Ovary (tissue), 9 donors: Measurements from ENCODE around the gene SYTL3. TPM values are rescaled to one million over a fixed set of nuclear protein-coding genes. Genes with fewer than 3 reads are reported as not detected.

Experiments used
- DNase-seq, 5 donors: peaks; one replicate each; pipeline ENCODE4 v3.0.0-alpha.2; 2019 to 2020
- H3K27ac ChIP-seq, 2 donors: fragments of 200-600 bp; one replicate each; pipeline versions ENCODE4 v1.5.1 to v1.8.0; 2019 to 2022
- H3K27me3 ChIP-seq: fragments of 200-600 bp; one replicate; pipeline ENCODE4 v1.8.0; 2022
- H3K36me3 ChIP-seq: fragments of 200-600 bp; sonication (generic); one replicate; pipeline ENCODE4 v1.5.1; 2019
- H3K4me1 ChIP-seq: one replicate; pipeline ENCODE4 v1.8.1; 2013; ENCODE audit warnings: mild to moderate bottlenecking, moderate library complexity; ENCODE audit not compliant: insufficient read depth
- H3K4me3 ChIP-seq: fragments of 200-600 bp; sonication (generic); one replicate; pipeline ENCODE4 v1.5.1; 2017
- H3K9me3 ChIP-seq, 2 donors: fragments of 200-600 bp in 1 of 2; sonication (generic) in 1 of 2; one replicate each; pipeline versions ENCODE4 v1.5.1 to v1.8.1; 2013 to 2019; ENCODE audit warnings: mild to moderate bottlenecking in 1 of 2, moderate library complexity in 1 of 2
- CTCF ChIP-seq, 3 donors: fragments of 450-650 bp in 2 of 3; fragments of 200-600 bp in 1 of 3; IDR thresholded peaks; one replicate each; pipeline versions ENCODE4 v1.5.1 to v1.8.0; 2016 to 2022; ENCODE audit warnings: antibody characterized with exemption in 3 of 3, mild to moderate bottlenecking in 1 of 3
- EP300 ChIP-seq: sonication (generic); formaldehyde crosslinking; IDR thresholded peaks from one replicate; pipeline ENCODE4 v1.6.1; 2017; ENCODE audit warnings: antibody characterized with exemption
- POLR2A ChIP-seq: fragments of 450-650 bp; IDR thresholded peaks from one replicate; pipeline ENCODE4 v1.6.1; 2017; ENCODE audit warnings: antibody characterized with exemption, mild to moderate bottlenecking, moderate library complexity
- WGBS, 3 donors: extraction: QIAGEN DNeasy Blood & Tissue Kit in 1 of 3; methylation state at CpG; one replicate each; pipeline versions ENCODE4 v1.1.5 to v1.1.7; 2013 to 2017; 5-methylcytosine and 5-hydroxymethylcytosine counted together
- intact Hi-C, 4 donors: fragments of 100-400 bp; cut with DNase I; formaldehyde crosslinking; loops; one replicate each; pipeline versions ENCODE4 v1.11.0 to v1.15.1; 2022 to 2023
- polyA plus RNA-seq, 2 donors: library from polyadenylated mRNA; stranded (reverse); fragments of 200-250 nt in 1 of 2; fragments of 350-450 nt in 1 of 2; fragmentation: Illumina TruSeq in 1 of 2; extraction: RNeasy Lipid Tissue Mini Kit (QIAGEN cat#74804) in 1 of 2; gene quantifications; one replicate each; pipeline ENCODE4 v1.2.3, GENCODE V29; 2013 to 2014
- total RNA-seq, 7 donors: library from RNA; depleted of rRNA in 2 of 7; stranded (reverse); fragments of >200 nt in 2 of 7; fragmentation: NEBNext Ultra II Directional in 3 of 7; extraction: Animal tissue kit (Norgen Biotek cat#: 25700) in 3 of 7; gene quantifications; one replicate each; pipeline versions ENCODE4 v1.1.0 to v1.2.4, GENCODE V29; 2016 to 2023
- donor health status: DM: no; HTN: no; CAD: no; lungs with moderate emphysema.
- donor health status: DM: no; HTN: no; CAD: no.
- donor health status: Bipolar disorder and iron deficiency.
- donor health status: DM: yes; HTN: yes; CAD: no.
- donor health status: DM: no; HTN: no; CAD: no.
- donor health status: DM: yes; HTN: yes; CAD: no.

SYTL3 gene
- total and polyA plus RNA-seq, 9 donors: 1.7 to 7.8 (median 2.5) TPM

DNA sequence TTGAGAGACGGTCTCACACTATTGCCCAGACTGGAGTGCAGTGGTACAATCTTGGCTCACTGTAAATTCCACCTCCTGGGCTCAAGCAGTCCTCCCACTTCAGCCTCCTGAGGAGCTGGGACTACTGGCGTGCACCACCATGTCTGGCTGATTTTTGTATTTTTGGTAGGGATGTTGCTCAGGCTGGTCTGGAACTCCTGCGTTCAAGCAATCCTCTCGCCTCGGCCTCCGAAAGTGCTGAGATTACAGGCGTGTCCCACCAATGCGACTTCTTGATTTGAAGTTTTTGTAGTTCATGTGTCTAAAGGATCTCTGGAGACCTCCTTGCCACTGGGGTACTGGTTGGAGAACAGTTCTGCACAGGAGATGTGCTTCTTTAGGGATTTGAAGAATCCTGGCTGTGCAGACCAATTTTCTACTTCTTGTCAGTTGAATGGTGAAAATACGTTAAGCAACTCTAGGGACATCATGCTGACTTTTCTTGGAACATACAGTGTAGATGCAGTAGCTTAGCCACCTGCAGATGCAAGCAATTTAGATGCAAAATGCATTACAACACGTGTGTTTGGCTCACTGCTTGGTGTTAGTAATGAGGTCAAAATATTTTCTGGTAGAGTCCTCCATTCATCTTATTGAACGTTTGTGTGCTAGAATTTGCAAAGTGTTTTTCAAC lies 28.2 kb downstream of the SYTL3 start:
- Histone ChIP-seq H3K27ac (no peak overlapping the region), H3K36me3 (no peaks in the 10 kb centered on the region), H3K4me1 (no peaks in the 10 kb centered on the region), H3K27me3 (no peaks in the 10 kb centered on the region), H3K4me3 (no peak overlapping the region), H3K9me3 (no peaks in the 10 kb centered on the region)
- TF ChIP-seq CTCF (IDR thresholded peaks at IDR 0.05): no peak
- TF ChIP-seq EP300: no peak
- no peak for TF ChIP-seq POLR2A
- intact Hi-C loops: no loop called here
- 83 to 86% (median 84%) methylated on average over 11 of the region's 11 CpGs for WGBS, 3 donors
- no peak for DNase-seq

GRCh38 chr6:158680015-158680414 lies 30.2 kb downstream of the SYTL3 start:
- Histone ChIP-seq H3K4me3 (no peak overlapping the region), H3K36me3 (no peaks in the 10 kb centered on the region), H3K9me3 (no peaks in the 10 kb centered on the region), H3K27ac (no peak overlapping the region), H3K27me3 (no peaks in the 10 kb centered on the region), H3K4me1 (peaks cover 4% of the 10 kb centered on the region)
- TF ChIP-seq POLR2A: no peak
- TF ChIP-seq CTCF (IDR thresholded peaks at IDR 0.05): no peak
- TF ChIP-seq EP300: no peak
- WGBS, 3 donors: 97 to 99% (median 97%) methylated on average over 2 of the region's 2 CpGs
- no peak for DNase-seq
- intact Hi-C loops: loop anchor here in 1 of 4 donors (10.0 kb wide), 1 partner anchor 75 kb away; no protein-coding TSS in a partner anchor

- H3K27ac ChIP-seq: no peak overlapping the region
- 89 to 94% (median 89%) methylated on average over 6 of the region's 6 CpGs for WGBS, 3 donors
- no peaks in the 10 kb centered on the region for H3K9me3 ChIP-seq
- no peaks in the 10 kb centered on the region for H3K36me3 ChIP-seq
- H3K4me1 ChIP-seq: peaks cover 4% of the 10 kb centered on the region
- DNase-seq: no peak
- intact Hi-C loops: loop anchor here in 1 of 4 donors (10.0 kb wide), 1 partner anchor 76 kb away; no protein-coding TSS in a partner anchor
- no peak for TF ChIP-seq CTCF (IDR thresholded peaks at IDR 0.05)
- no peak for TF ChIP-seq POLR2A
- TF ChIP-seq EP300: no peak
- no peak overlapping the region for H3K4me3 ChIP-seq
- no peaks in the 10 kb centered on the region for H3K27me3 ChIP-seq
These were observed 30.6 kb downstream of the SYTL3 start for GRCh38 chr6:158680481-158680880.

DNA sequence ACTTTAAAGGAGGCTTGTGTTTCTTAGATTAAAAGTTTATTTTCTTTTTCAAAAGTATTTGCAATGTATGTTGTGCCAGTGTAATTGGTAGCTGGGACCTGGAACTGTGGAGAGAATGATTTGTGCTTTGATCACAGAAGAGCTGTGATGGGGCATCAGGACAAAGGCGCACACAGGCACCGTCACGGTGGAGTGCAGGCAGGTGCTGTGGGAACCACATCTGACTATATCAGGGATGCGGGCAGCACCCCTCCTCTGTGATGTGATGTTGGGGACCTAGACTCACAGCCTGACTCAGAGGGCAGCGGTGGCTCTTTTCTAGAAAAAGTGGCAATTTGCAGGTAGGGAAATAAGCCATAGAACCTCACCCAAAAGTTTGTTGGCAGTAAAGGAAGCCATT lies 34.5 kb downstream of the SYTL3 start:
- no peak for TF ChIP-seq POLR2A
- no peak for TF ChIP-seq EP300
- no peak for TF ChIP-seq CTCF (IDR thresholded peaks at IDR 0.05)
- 91 to 97% (median 95%) methylated on average over 5 of the region's 5 CpGs for WGBS, 3 donors
- intact Hi-C loops: loop anchor here in 1 of 4 donors (10.0 kb wide), 1 partner anchor 80 kb away; no protein-coding TSS in a partner anchor
- H3K27ac ChIP-seq: no peak overlapping the region
- no peaks in the 10 kb centered on the region for H3K27me3 ChIP-seq
- no peaks in the 10 kb centered on the region for H3K36me3 ChIP-seq
- peaks cover 4% of the 10 kb centered on the region for H3K4me1 ChIP-seq
- DNase-seq: no peak
- no peak overlapping the region for H3K4me3 ChIP-seq
- no peaks in the 10 kb centered on the region for H3K9me3 ChIP-seq
